ENCODE results near the gene SPINT1.

DNA sequence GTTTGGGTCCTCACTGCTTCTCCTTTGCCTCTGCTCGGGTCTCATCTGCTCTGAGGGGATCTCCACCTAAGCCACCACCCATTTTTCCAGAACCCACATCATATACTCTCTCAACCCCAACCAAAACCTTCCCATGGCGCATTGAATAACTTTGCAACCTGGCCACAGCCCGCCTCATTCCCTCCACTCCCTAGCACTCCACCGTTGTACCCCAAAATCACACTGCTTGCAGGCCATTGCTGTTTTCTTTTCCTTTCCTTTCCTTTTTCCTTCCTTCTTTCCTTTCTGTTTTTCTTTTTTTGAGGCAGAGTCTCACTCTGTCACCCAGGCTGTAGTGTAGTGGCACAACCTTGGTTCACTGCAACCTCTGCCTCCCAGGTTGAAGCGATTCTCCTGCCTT, 47.3 kb downstream of the SPINT1 start:
- TF ChIP-seq CTCF (IDR thresholded peaks at IDR 0.05) (no peak), POLR2A (IDR thresholded peaks at IDR 0.05) (no peak), POLR2AphosphoS5 (IDR thresholded peaks at IDR 0.05) (no peak), EP300 (IDR thresholded peaks at IDR 0.05; ENCODE audit: low read depth) (no peak)

All from transverse colon (tissue), 4 donors.